H9 (cell line): ENCODE data around the gene SNAPC2. TPM values are rescaled to one million over a fixed set of nuclear protein-coding genes. Genes with fewer than 3 reads are reported as not detected.

Experiments
- DNase-seq: peaks from one replicate; pipeline ENCODE4 v3.0.0-alpha.2; 2017
- H2AFZ ChIP-seq: one replicate; pipeline ENCODE4 v1.6.1; 2013; ENCODE audit warnings: mild to moderate bottlenecking, low read length, control low read depth, moderate library complexity
- H2AK5ac ChIP-seq: 2 replicates; pipeline ENCODE4 v1.6.1; 2013; ENCODE audit warnings: low read length, control low read depth, mixed read lengths; ENCODE audit not compliant: insufficient read length
- H2BK120ac ChIP-seq: one replicate; pipeline ENCODE4 v1.6.1; 2013; ENCODE audit warnings: low read depth, mild to moderate bottlenecking, low read length, control low read depth, inconsistent platforms; ENCODE audit not compliant: poor library complexity, severe bottlenecking
- H2BK12ac ChIP-seq: 2 replicates; pipeline ENCODE4 v1.6.1; 2013; ENCODE audit warnings: low read length, control low read depth, mixed read lengths, low read depth; ENCODE audit not compliant: insufficient read length
- H2BK15ac ChIP-seq: 2 replicates; pipeline ENCODE4 v1.6.1; 2013; ENCODE audit warnings: low read depth, low read length, control low read depth
- H2BK20ac ChIP-seq: one replicate; pipeline ENCODE4 v1.6.1; 2013; ENCODE audit warnings: low read depth, mild to moderate bottlenecking, low read length, control low read depth, inconsistent platforms; ENCODE audit not compliant: poor library complexity, severe bottlenecking
- H2BK5ac ChIP-seq: 2 replicates; pipeline ENCODE4 v1.6.1; 2013; ENCODE audit warnings: low read length, control low read depth, mixed read lengths; ENCODE audit not compliant: insufficient read length
- H3K14ac ChIP-seq: 2 replicates; pipeline ENCODE4 v1.6.1; 2013; ENCODE audit warnings: low read length, control low read depth; ENCODE audit not compliant: insufficient read depth
- H3K18ac ChIP-seq: 2 replicates; pipeline ENCODE4 v1.6.1; 2013; ENCODE audit warnings: low read depth, mild to moderate bottlenecking, mixed read lengths, low read length, control low read depth; ENCODE audit not compliant: insufficient read length
- H3K23ac ChIP-seq: 2 replicates; pipeline ENCODE4 v1.6.1; 2013; ENCODE audit warnings: low read length, control low read depth, mixed read lengths, low read depth; ENCODE audit not compliant: insufficient read length
- H3K23me2 ChIP-seq: 2 replicates; pipeline ENCODE4 v1.6.1; 2013; ENCODE audit warnings: low read depth, mild to moderate bottlenecking, mixed read lengths, low read length, control low read depth; ENCODE audit not compliant: insufficient read length, poor library complexity, severe bottlenecking
- H3K27ac ChIP-seq: 2 replicates; pipeline ENCODE4 v1.5.1; 2013; ENCODE audit warnings: low read length, control low read depth, mixed read lengths, low read depth; ENCODE audit not compliant: insufficient read length
- H3K27me3 ChIP-seq: 2 replicates; pipeline ENCODE4 v1.6.1; 2013; ENCODE audit warnings: low read length, control low read depth, inconsistent platforms; ENCODE audit not compliant: insufficient read depth
- H3K4ac ChIP-seq: 2 replicates; pipeline ENCODE4 v1.6.1; 2013; ENCODE audit warnings: low read depth, mild to moderate bottlenecking, control low read depth, inconsistent platforms, low read length, moderate library complexity
- H3K4me1 ChIP-seq: 2 replicates; pipeline ENCODE4 v1.6.1; 2013; ENCODE audit warnings: low read length, control low read depth, inconsistent platforms; ENCODE audit not compliant: insufficient read depth
- H3K4me2 ChIP-seq: 2 replicates; pipeline ENCODE4 v1.6.1; 2013; ENCODE audit warnings: low read length, control low read depth, mixed read lengths; ENCODE audit not compliant: insufficient read length, insufficient read depth
- H3K56ac ChIP-seq: 2 replicates; pipeline ENCODE4 v1.6.1; 2013; ENCODE audit warnings: low read depth, mild to moderate bottlenecking, mixed read lengths, low read length, control low read depth; ENCODE audit not compliant: insufficient read length
- H3K79me1 ChIP-seq: 2 replicates; pipeline ENCODE4 v1.6.1; 2013; ENCODE audit warnings: low read depth, mild to moderate bottlenecking, moderate library complexity, low read length, control low read depth, inconsistent platforms; ENCODE audit not compliant: insufficient read depth, poor library complexity, severe bottlenecking
- H3K79me2 ChIP-seq: 2 replicates; pipeline ENCODE4 v1.6.1; 2013; ENCODE audit warnings: low read length, control low read depth, inconsistent platforms; ENCODE audit not compliant: insufficient read depth
- H3K9ac ChIP-seq: 2 replicates; pipeline ENCODE4 v1.6.1; 2013; ENCODE audit warnings: low read length, control low read depth, mixed read lengths; ENCODE audit not compliant: insufficient read length; ENCODE audit errors: extremely low read depth
- H3K9me3 ChIP-seq: one replicate; pipeline ENCODE4 v1.6.1; 2013; ENCODE audit warnings: low read depth, low read length, inconsistent platforms; ENCODE audit not compliant: control insufficient read depth
- H3T11ph ChIP-seq: one replicate; pipeline ENCODE4 v1.6.1; 2013; ENCODE audit warnings: mild to moderate bottlenecking, low read length, control low read depth, inconsistent platforms
- H4K20me1 ChIP-seq: one replicate; pipeline ENCODE4 v1.6.1; 2013; ENCODE audit not compliant: control insufficient read depth, insufficient read length, insufficient read depth
- H4K5ac ChIP-seq: 2 replicates; pipeline ENCODE4 v1.6.1; 2013; ENCODE audit warnings: low read depth, mild to moderate bottlenecking, mixed read lengths, low read length, control low read depth; ENCODE audit not compliant: insufficient read length
- H4K8ac ChIP-seq: replicated peaks from 2 replicates; pipeline ENCODE4 v1.6.1; 2013; ENCODE audit warnings: low read length, control low read depth, mixed read lengths, low read depth; ENCODE audit not compliant: insufficient read length
- H4K91ac ChIP-seq: 2 replicates; pipeline ENCODE4 v1.6.1; 2013; ENCODE audit warnings: low read depth, mild to moderate bottlenecking, moderate library complexity, mixed read lengths, low read length, control low read depth; ENCODE audit not compliant: insufficient read length
- H3K27ac Mint-ChIP-seq, 3 experiments: 2 replicates in 2 of 3; 3 replicates in 1 of 3; pipeline ENCODE4 v1.8.0; 2020 to 2021; ENCODE audit warnings: mixed read lengths in 3 of 3, mild to moderate bottlenecking in 1 of 3, moderate library complexity in 1 of 3
- H3K27me3 Mint-ChIP-seq: 2 replicates; pipeline ENCODE4 v1.8.0; 2021; ENCODE audit warnings: low read depth, mild to moderate bottlenecking, moderate library complexity, mixed read lengths
- H3K36me3 Mint-ChIP-seq, 3 experiments: 2 replicates in 2 of 3; 3 replicates in 1 of 3; pipeline ENCODE4 v1.8.0; 2020 to 2021; ENCODE audit warnings: low read depth in 3 of 3, mixed read lengths in 3 of 3; ENCODE audit not compliant: insufficient read depth in 1 of 3
- H3K4me1 Mint-ChIP-seq, 2 experiments: 2 replicates each; pipeline ENCODE4 v1.8.0; 2020; ENCODE audit warnings: mixed read lengths in 2 of 2
- H3K4me3 Mint-ChIP-seq, 2 experiments: 2 replicates in 1 of 2; 3 replicates in 1 of 2; pipeline ENCODE4 v1.8.0; 2020 to 2021; ENCODE audit warnings: mild to moderate bottlenecking in 2 of 2, mixed read lengths in 2 of 2, moderate library complexity in 1 of 2
- H3K9me3 Mint-ChIP-seq, 2 experiments: 2 replicates in 1 of 2; 3 replicates in 1 of 2; pipeline ENCODE4 v1.8.0; 2020; ENCODE audit warnings: mild to moderate bottlenecking in 2 of 2, mixed read lengths in 2 of 2, moderate library complexity in 1 of 2
- WGBS: extraction: QIAGEN DNeasy Blood & Tissue Kit; methylation state at CpG from one replicate; pipeline ENCODE4 v1.1.7; 2013; ENCODE audit warnings: missing lambda C conversion rate, low lambda C conversion rate, mixed read lengths; ENCODE audit not compliant: insufficient read length; ENCODE audit errors: extremely low coverage; 5-methylcytosine and 5-hydroxymethylcytosine counted together
- total RNA-seq: library from RNA; stranded (reverse); gene quantifications from 2 replicates; pipeline ENCODE4 v1.2.1, GENCODE V29; 2021
- TF ChIP-seq, protein P1 (sequence below): fragments of 200-600 bp; sonication (generic); conservative IDR thresholded peaks from 3 replicates; pipeline ENCODE4 v1.8.0; 2021; ENCODE audit warnings: antibody characterized with exemption, mild to moderate bottlenecking

Gene SNAPC2
- total RNA-seq, 1 experiment from 2014 or later: 17.8 TPM

DNA sequence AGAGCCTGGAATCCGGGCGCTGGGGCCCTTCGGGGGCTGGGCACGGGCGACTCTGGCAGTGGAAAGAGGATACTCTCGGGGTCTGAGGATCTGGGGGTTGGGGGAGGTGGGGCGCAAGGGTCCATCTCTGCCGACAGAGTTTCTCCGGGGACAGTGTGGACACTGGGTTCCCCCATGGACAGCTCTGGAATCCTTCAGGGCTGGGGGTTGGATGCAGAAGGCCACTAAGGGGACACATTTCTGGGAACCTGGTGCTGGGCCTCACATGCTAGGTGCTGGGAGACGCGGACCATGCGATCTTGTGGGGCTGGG, 3.2 kb upstream of the SNAPC2 start:
- no peak overlapping the region for H2AK5ac ChIP-seq
- H4K91ac ChIP-seq: no peak overlapping the region
- no peaks in the 10 kb centered on the region for H4K20me1 ChIP-seq
- H3K9me3 ChIP-seq: no peaks in the 10 kb centered on the region
- H3K79me2 ChIP-seq: no peaks in the 10 kb centered on the region
- TF ChIP-seq, protein P1, sequence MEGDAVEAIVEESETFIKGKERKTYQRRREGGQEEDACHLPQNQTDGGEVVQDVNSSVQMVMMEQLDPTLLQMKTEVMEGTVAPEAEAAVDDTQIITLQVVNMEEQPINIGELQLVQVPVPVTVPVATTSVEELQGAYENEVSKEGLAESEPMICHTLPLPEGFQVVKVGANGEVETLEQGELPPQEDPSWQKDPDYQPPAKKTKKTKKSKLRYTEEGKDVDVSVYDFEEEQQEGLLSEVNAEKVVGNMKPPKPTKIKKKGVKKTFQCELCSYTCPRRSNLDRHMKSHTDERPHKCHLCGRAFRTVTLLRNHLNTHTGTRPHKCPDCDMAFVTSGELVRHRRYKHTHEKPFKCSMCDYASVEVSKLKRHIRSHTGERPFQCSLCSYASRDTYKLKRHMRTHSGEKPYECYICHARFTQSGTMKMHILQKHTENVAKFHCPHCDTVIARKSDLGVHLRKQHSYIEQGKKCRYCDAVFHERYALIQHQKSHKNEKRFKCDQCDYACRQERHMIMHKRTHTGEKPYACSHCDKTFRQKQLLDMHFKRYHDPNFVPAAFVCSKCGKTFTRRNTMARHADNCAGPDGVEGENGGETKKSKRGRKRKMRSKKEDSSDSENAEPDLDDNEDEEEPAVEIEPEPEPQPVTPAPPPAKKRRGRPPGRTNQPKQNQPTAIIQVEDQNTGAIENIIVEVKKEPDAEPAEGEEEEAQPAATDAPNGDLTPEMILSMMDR: no peak
- peak overlapping the region; percentile 74 for H3K4me2 ChIP-seq
- H3K23ac ChIP-seq: no peak overlapping the region
- no peak overlapping the region for H2AFZ ChIP-seq
- peaks cover 16% of the 10 kb centered on the region; the same call in 1 of the 2 replicates for H3K27me3 ChIP-seq
- H3K4me1 ChIP-seq: no peaks in the 10 kb centered on the region
- Mint-ChIP-seq H3K4me1 (peaks cover 20 to 27% of the 10 kb centered on the region in 2 experiments), H3K27me3 (peaks cover 57% of the 10 kb centered on the region), H3K36me3 (peaks cover 10 to 12% (median 11%) of the 10 kb centered on the region in 3 experiments; a peak in 6 of 7 replicates), H3K9me3 (no peaks in the 10 kb centered on the region; a peak in 1 of 5 replicates), H3K4me3 (peak overlapping the region; percentile 67 to 91), H3K27ac (no peak overlapping the region)
- H3K14ac ChIP-seq: no peak overlapping the region
- H2BK5ac ChIP-seq: no peak overlapping the region
- no peak overlapping the region for H4K5ac ChIP-seq
- no CpG with 5 or more reads among the region's 12 CpGs for WGBS
- no peak overlapping the region for H3T11ph ChIP-seq
- no peak overlapping the region for H3K9ac ChIP-seq
- no peak overlapping the region for H2BK15ac ChIP-seq
- H3K79me1 ChIP-seq: no peaks in the 10 kb centered on the region
- peaks cover 17% of the 10 kb centered on the region for H3K23me2 ChIP-seq
- no peak overlapping the region for H2BK120ac ChIP-seq
- H4K8ac ChIP-seq: no peak overlapping the region
- no peak overlapping the region for H2BK12ac ChIP-seq
- no peak overlapping the region for H3K56ac ChIP-seq
- no peak for DNase-seq
- H2BK20ac ChIP-seq: no peak overlapping the region
- no peak overlapping the region for H3K27ac ChIP-seq
- no peak overlapping the region for H3K4ac ChIP-seq
- no peak overlapping the region for H3K18ac ChIP-seq
